Endothelial cell of umbilical vein (primary cell): Measurements from ENCODE around the gene LRRTM4. TPM values are rescaled to one million over a fixed set of nuclear protein-coding genes. Genes with fewer than 3 reads are reported as not detected.

Experiments
- BruUV-seq: library from RNA; stranded (reverse); fragments of 400-500 nt; replicated peaks from 2 replicates; lab custom pipeline; 2021; lab: Mats Ljungman, UMichigan
- CTCF ChIA-PET: fragments of 300-600, 350-600 bp; sonication (Branson Sonifier 250); formaldehyde crosslinking; loops from one replicate; lab custom pipeline; 2021; ENCODE audit warnings: antibody characterized with exemption, inconsistent platforms; lab: Charles Lee
- POLR2A ChIA-PET: fragments of 300-600, 350-600 bp; sonication (Branson Sonifier 250); formaldehyde crosslinking; loops from one replicate; lab custom pipeline; 2021; ENCODE audit warnings: antibody characterized with exemption, inconsistent platforms; lab: Charles Lee
- DNase-seq: peaks from one replicate; pipeline ENCODE4 v3.0.0-alpha.2; 2011; ENCODE audit warnings: low read depth, low spot score
- FAIRE-seq: peaks from 2 replicates; lab custom pipeline; 2011; peaks lifted over from hg19 to GRCh38; lab: Jason Lieb, UNC
- H2AFZ ChIP-seq: 2 replicates; pipeline ENCODE4 v1.6.0; 2012; ENCODE audit warnings: low read depth, low read length, control low read depth, inconsistent platforms
- H3K27ac ChIP-seq: 2 replicates; pipeline ENCODE4 v1.5.1; 2011; ENCODE audit warnings: low read depth, mild to moderate bottlenecking, control low read depth, low read length, moderate library complexity; ENCODE audit not compliant: insufficient read depth
- H3K27me3 ChIP-seq, 2 experiments: 2 replicates each; pipeline versions ENCODE4 v1.6.0 to v1.6.1; 2011; ENCODE audit warnings: low read length in 2 of 2, mixed read lengths in 1 of 2; ENCODE audit not compliant: control insufficient read depth in 2 of 2, insufficient read depth in 2 of 2
- H3K36me3 ChIP-seq, 2 experiments: 2 replicates in 1 of 2; 3 replicates in 1 of 2; pipeline ENCODE4 v1.5.1; 2011; ENCODE audit warnings: low read length in 2 of 2, mild to moderate bottlenecking in 1 of 2, moderate library complexity in 1 of 2; ENCODE audit not compliant: control insufficient read depth in 2 of 2, insufficient read depth in 2 of 2; ENCODE audit errors: extremely low read depth in 1 of 2
- H3K4me1 ChIP-seq: 3 replicates; pipeline ENCODE4 v1.5.1; 2011; ENCODE audit warnings: mild to moderate bottlenecking, low read length; ENCODE audit not compliant: control insufficient read depth, insufficient read depth; ENCODE audit errors: extremely low read depth
- H3K4me2 ChIP-seq: 2 replicates; pipeline ENCODE4 v1.6.1; 2011; ENCODE audit warnings: low read length, control low read depth, mixed read lengths; ENCODE audit not compliant: insufficient read depth
- H3K4me3 ChIP-seq, 3 experiments: fragments of 200-600 bp in 1 of 3; sonication (generic), shearing (Covaris generic) in 1 of 3; replicated peaks in 1 of 3; 2 replicates each; pipeline ENCODE4 v1.5.1; 2011 to 2016; ENCODE audit warnings: control low read depth in 3 of 3, low read length in 3 of 3, mild to moderate bottlenecking in 2 of 3, inconsistent platforms in 1 of 3, low read depth in 1 of 3, moderate library complexity in 1 of 3; ENCODE audit not compliant: insufficient read depth in 1 of 3
- H3K79me2 ChIP-seq: 2 replicates; pipeline ENCODE4 v1.6.0; 2012; ENCODE audit warnings: low read length, inconsistent platforms; ENCODE audit not compliant: control insufficient read depth, insufficient read depth
- H3K9ac ChIP-seq: replicated peaks from 2 replicates; pipeline ENCODE3; 2011; ENCODE audit warnings: low read length, control low read depth; ENCODE audit not compliant: insufficient read depth; ENCODE audit errors: extremely low read depth
- H3K9me1 ChIP-seq: replicated peaks from 3 replicates; pipeline ENCODE4 v1.6.0; 2011; ENCODE audit warnings: mild to moderate bottlenecking, low read length; ENCODE audit not compliant: control insufficient read depth, insufficient read depth; ENCODE audit errors: extremely low read depth
- H3K9me3 ChIP-seq: replicated peaks from 2 replicates; pipeline ENCODE4 v1.5.1; 2012; ENCODE audit warnings: low read length, inconsistent platforms; ENCODE audit not compliant: control insufficient read depth, insufficient read depth
- H4K20me1 ChIP-seq: replicated peaks from 2 replicates; pipeline ENCODE3; 2011; ENCODE audit warnings: mild to moderate bottlenecking, low read length; ENCODE audit not compliant: control insufficient read depth, insufficient read depth; ENCODE audit errors: extremely low read depth
- CTCF ChIP-seq, 2 donors: IDR thresholded peaks; 1 replicate in 1 of 2; 2 replicates in 1 of 2; pipeline ENCODE4 v1.5.1; 2011; ENCODE audit warnings: low read length in 2 of 2, mild to moderate bottlenecking in 2 of 2, moderate library complexity in 2 of 2, control low read depth in 1 of 2, inconsistent platforms in 1 of 2, low read depth in 1 of 2; ENCODE audit not compliant: insufficient read depth in 1 of 2; ENCODE audit errors: extremely low read depth in 1 of 2
- EZH2 ChIP-seq: IDR thresholded peaks from 2 replicates; pipeline ENCODE4 v1.6.1; 2012; ENCODE audit warnings: borderline replicate concordance, low read depth, mild to moderate bottlenecking, moderate library complexity, low read length, inconsistent platforms; ENCODE audit not compliant: severe bottlenecking
- FOS ChIP-seq: IDR thresholded peaks from 2 replicates; pipeline ENCODE4 v1.6.1; 2011; ENCODE audit warnings: mild to moderate bottlenecking, low read length, moderate library complexity, borderline replicate concordance; ENCODE audit not compliant: insufficient read depth
- GATA2 ChIP-seq: IDR thresholded peaks from 2 replicates; pipeline ENCODE4 v1.7.0; 2011; ENCODE audit warnings: low read depth, mild to moderate bottlenecking, moderate library complexity, mixed read lengths, low read length; ENCODE audit not compliant: insufficient read length, insufficient read depth
- JUN ChIP-seq: IDR thresholded peaks from 2 replicates; pipeline ENCODE4 v1.6.1; 2011; ENCODE audit warnings: borderline replicate concordance, low read depth; ENCODE audit not compliant: insufficient read length, insufficient read depth
- MYC ChIP-seq: IDR thresholded peaks from one replicate; pipeline ENCODE4 v1.6.1; 2011; ENCODE audit warnings: mild to moderate bottlenecking, low read depth, low read length
- POLR2A ChIP-seq: IDR thresholded peaks from 2 replicates; pipeline ENCODE4 v1.6.1; 2012; ENCODE audit warnings: low read depth, mild to moderate bottlenecking, control low read depth, low read length
- POLR2AphosphoS5 ChIP-seq: IDR thresholded peaks from 2 replicates; pipeline ENCODE4 v1.6.1; 2012; ENCODE audit warnings: low read depth, mild to moderate bottlenecking, control low read depth, low read length, moderate library complexity; ENCODE audit not compliant: insufficient read depth
- dilution Hi-C: fragments of 300-500 bp; cut with MboI; formaldehyde crosslinking; loops from one replicate; pipeline ENCODE4 v1.15.0; 2019; ENCODE audit warnings: low sequenced_read_pairs; ENCODE audit not compliant: extremely low pct_ligation_motif_present
- intact Hi-C: fragments of 100-400 bp; cut with micrococcal nuclease; formaldehyde crosslinking; loops from one replicate; pipeline ENCODE4 v1.10.0; 2022
- polyA plus RNA-seq, 4 experiments: library from polyadenylated mRNA; depleted of rRNA in 3 of 4; stranded (reverse) in 3 of 4; unstranded in 1 of 4; fragments of >200 nt; gene quantifications; 2 replicates each; pipeline versions ENCODE4 v1.2.1 to v1.2.3, GENCODE V29; 2011 to 2012; ENCODE audit warnings: missing spikeins in 1 of 4
- total RNA-seq: library from RNA; stranded (reverse); gene quantifications from 2 replicates; pipeline ENCODE4 v1.2.3, GENCODE V29; 2021
- TF ChIP-seq, protein P1 (sequence below): IDR thresholded peaks from 2 replicates; pipeline ENCODE4 v1.6.1; 2011; ENCODE audit not compliant: insufficient read depth, insufficient read length

LRRTM4 gene
- total and polyA plus RNA-seq, 2 donors (not counting 3 experiments of a cell fraction or from before 2014, with no cell fraction given): not detected

GRCh38 chr2:76997296-76997695 is 524.9 kb downstream of the LRRTM4 start:
- Histone ChIP-seq H3K36me3 (no peaks in the 10 kb centered on the region), H3K27ac (no peak overlapping the region), H3K4me3 (no peak overlapping the region), H3K4me2 (no peak overlapping the region), H4K20me1 (no peaks in the 10 kb centered on the region), H3K27me3 (no peaks in the 10 kb centered on the region), H3K9me1 (no peaks in the 10 kb centered on the region), H3K79me2 (no peaks in the 10 kb centered on the region), H3K9me3 (no peaks in the 10 kb centered on the region), H2AFZ (no peak overlapping the region), H3K4me1 (no peaks in the 10 kb centered on the region), H3K9ac (no peak overlapping the region)
- TF ChIP-seq CTCF (IDR thresholded peaks at IDR 0.05; ENCODE audit: extremely low read depth in 1 of 2, insufficient read depth in 1 of 2, low read depth in 1 of 2, low read length in 2 of 2) (no peak), MYC (no peak), POLR2AphosphoS5 (no peak), FOS (no peak), GATA2 (no peak), POLR2A (no peak), JUN (no peak), EZH2 (no peak)
- TF ChIP-seq, protein P1, sequence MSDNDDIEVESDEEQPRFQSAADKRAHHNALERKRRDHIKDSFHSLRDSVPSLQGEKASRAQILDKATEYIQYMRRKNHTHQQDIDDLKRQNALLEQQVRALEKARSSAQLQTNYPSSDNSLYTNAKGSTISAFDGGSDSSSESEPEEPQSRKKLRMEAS: no peak
- DNase-seq: no peak
- intact Hi-C loops: no loop called here
- ChIA-PET CTCF (interaction anchor here (1.0 to 1.3 kb wide), 2 partner anchors 13 to 44 kb away, joined by 3 read pairs; no protein-coding TSS in a partner anchor), POLR2A (no interaction called here)
- no peak for FAIRE-seq
- BruUV-seq: no TSS peak
- dilution Hi-C loops: no loop called here
